OCI-LY7 (cell line): ENCODE results near the gene L3MBTL3. TPM values are rescaled to one million over a fixed set of nuclear protein-coding genes. Genes with fewer than 3 reads are reported as not detected.
A peak's percentile ranks its signal among the peaks of the same experiment; 100 is the strongest.

Source experiments
- BruUV-seq: library from RNA; stranded (reverse); fragments of 400-500 nt; replicated peaks from 2 replicates; lab custom pipeline; 2021; lab: Mats Ljungman, UMichigan
- CTCF ChIA-PET: fragments of 300-600 bp; sonication (Branson Sonifier 250); formaldehyde crosslinking; loops from one replicate; lab custom pipeline; 2022; ENCODE audit warnings: antibody characterized with exemption; ENCODE audit not compliant: unreplicated experiment; lab: Charles Lee
- POLR2A ChIA-PET: fragments of 300-600 bp; sonication (Branson Sonifier 250); formaldehyde crosslinking; loops from one replicate; lab custom pipeline; 2022; ENCODE audit warnings: antibody characterized with exemption; lab: Charles Lee
- DNase-seq: peaks from one replicate; pipeline ENCODE4 v3.0.0-alpha.2; 2015; ENCODE audit warnings: low spot score
- H2AFZ ChIP-seq: fragments of 200-600 bp; sonication (generic), shearing (Covaris generic); 2 replicates; pipeline ENCODE4 v1.6.1; 2014; ENCODE audit warnings: mild to moderate bottlenecking, antibody characterized with exemption, low read length, moderate library complexity
- H3K27ac ChIP-seq: fragments of 200-600 bp; sonication (generic); 2 replicates; pipeline ENCODE4 v1.5.1; 2014; ENCODE audit warnings: mixed run types, low read depth, mild to moderate bottlenecking, moderate library complexity, low read length, inconsistent platforms; ENCODE audit not compliant: poor library complexity, severe bottlenecking
- H3K36me3 ChIP-seq: fragments of 200-600 bp; sonication (generic); 2 replicates; pipeline ENCODE4 v1.6.1; 2014; ENCODE audit warnings: mild to moderate bottlenecking, antibody characterized with exemption, low read length, moderate library complexity, mixed read lengths; ENCODE audit not compliant: insufficient read depth
- H3K4me1 ChIP-seq: fragments of 200-600 bp; sonication (generic); 2 replicates; pipeline ENCODE4 v1.5.1; 2014; ENCODE audit warnings: mild to moderate bottlenecking, low read length; ENCODE audit not compliant: insufficient read depth, poor library complexity, severe bottlenecking
- H3K4me2 ChIP-seq: fragments of 200-600 bp; sonication (generic); 2 replicates; pipeline ENCODE4 v1.6.1; 2014; ENCODE audit warnings: mild to moderate bottlenecking, low read length
- H3K4me3 ChIP-seq: fragments of 200-600 bp; sonication (generic); 2 replicates; pipeline ENCODE4 v1.5.1; 2014; ENCODE audit warnings: mild to moderate bottlenecking, low read depth, low read length; ENCODE audit not compliant: poor library complexity, severe bottlenecking
- H3K79me2 ChIP-seq: fragments of 200-600 bp; sonication (generic); 2 replicates; pipeline ENCODE4 v1.6.1; 2016; ENCODE audit warnings: low read depth, mild to moderate bottlenecking, low read length, moderate library complexity, mixed read lengths; ENCODE audit not compliant: insufficient read depth
- H3K9me2 ChIP-seq: fragments of 200-600 bp; sonication (generic); 2 replicates; pipeline ENCODE4 v1.6.1; 2016; ENCODE audit warnings: mild to moderate bottlenecking, low read length, mixed read lengths; ENCODE audit not compliant: insufficient read depth
- H3K9me3 ChIP-seq: fragments of 200-600 bp; sonication (generic); 2 replicates; pipeline ENCODE4 v1.6.1; 2014; ENCODE audit warnings: mild to moderate bottlenecking, mixed run types, low read length, mixed read lengths
- H4K20me1 ChIP-seq: fragments of 200-600 bp; sonication (generic); 2 replicates; pipeline ENCODE4 v1.6.1; 2014; ENCODE audit warnings: mild to moderate bottlenecking, antibody characterized with exemption, low read length, moderate library complexity, mixed read lengths; ENCODE audit not compliant: insufficient read depth
- CTCF ChIP-seq: fragments of 200-600 bp; sonication (generic); conservative IDR thresholded peaks from 2 replicates; pipeline ENCODE4 v1.5.1; 2014; ENCODE audit warnings: mild to moderate bottlenecking, antibody characterized with exemption, low read length, moderate library complexity, mixed read lengths
- EZH2phosphoT487 ChIP-seq: fragments of 200-600 bp; sonication (generic); IDR thresholded peaks from 2 replicates; pipeline ENCODE4 v1.6.1; 2018; ENCODE audit warnings: low read depth, borderline replicate concordance, mild to moderate bottlenecking, mixed run types, antibody characterized with exemption, low read length, moderate library complexity, mixed read lengths
- intact Hi-C: fragments of 100-400 bp; cut with micrococcal nuclease; formaldehyde crosslinking; loops from one replicate; pipeline ENCODE4 v1.10.0; 2022; ENCODE audit not compliant: unreplicated experiment
- total RNA-seq, 2 experiments: library from RNA; depleted of rRNA in 1 of 2; stranded (reverse); fragments of >200 nt in 1 of 2; shearing (Covaris generic) in 1 of 2; gene quantifications; 2 replicates each; pipeline ENCODE4 v1.2.3, GENCODE V29; 2014 to 2022

L3MBTL3 gene
- total RNA-seq, 2 experiments from 2014 or later, result 7.9 to 11.0 TPM

- no peaks in the 10 kb centered on the region for H3K79me2 ChIP-seq
- H2AFZ ChIP-seq, result no peak overlapping the region
- H3K27ac ChIP-seq, result no peak overlapping the region
- no peak overlapping the region for H3K4me3 ChIP-seq
- no peaks in the 10 kb centered on the region for H3K36me3 ChIP-seq
- no peaks in the 10 kb centered on the region for H3K9me3 ChIP-seq
- no peaks in the 10 kb centered on the region for H3K9me2 ChIP-seq
- TF ChIP-seq EZH2phosphoT487 (no peak), CTCF (no peak)
- POLR2A ChIA-PET, result interaction anchor here (0.6 kb wide), 3 partner anchors 19 to 1031 kb away, joined by 4 to 6 read pairs (median 4); no protein-coding TSS in a partner anchor
- no TSS peak for BruUV-seq
- CTCF ChIA-PET, result no interaction called here
- H4K20me1 ChIP-seq, result no peaks in the 10 kb centered on the region
- H3K4me2 ChIP-seq, result no peak overlapping the region
- no peak for DNase-seq
- no peaks in the 10 kb centered on the region for H3K4me1 ChIP-seq
- intact Hi-C loops, result no loop called here
Measured at GRCh38 chr6:130070792-130071191, 52.4 kb downstream of the L3MBTL3 start.

- Histone ChIP-seq H3K4me3 (no peak overlapping the region), H3K9me3 (no peaks in the 10 kb centered on the region), H4K20me1 (no peaks in the 10 kb centered on the region), H3K9me2 (no peaks in the 10 kb centered on the region), H2AFZ (no peak overlapping the region), H3K79me2 (no peaks in the 10 kb centered on the region), H3K4me2 (no peak overlapping the region), H3K27ac (no peak overlapping the region), H3K36me3 (no peaks in the 10 kb centered on the region), H3K4me1 (no peaks in the 10 kb centered on the region)
- intact Hi-C loops, result loop anchor here (1.0 kb wide), 1 partner anchor 206 kb away; no protein-coding TSS in a partner anchor
- POLR2A ChIA-PET, result interaction anchor here (0.5 to 1.1 kb wide), 4 partner anchors 11 to 429 kb away, joined by 3 to 5 read pairs (median 4); no protein-coding TSS in a partner anchor
- no peak for DNase-seq
- CTCF ChIA-PET, result no interaction called here
- no TSS peak for BruUV-seq
- TF ChIP-seq CTCF (no peak), EZH2phosphoT487 (no peak)
Measured at GRCh38 chr6:130075879-130076460, 57.6 kb downstream of the L3MBTL3 start.

- DNase-seq, result peak; percentile 7
- H2AFZ ChIP-seq, result no peak overlapping the region
- no peaks in the 10 kb centered on the region for H3K36me3 ChIP-seq
- no peak overlapping the region for H3K4me3 ChIP-seq
- POLR2A ChIA-PET, result no interaction called here
- no peak overlapping the region for H3K27ac ChIP-seq
- no peaks in the 10 kb centered on the region for H3K9me3 ChIP-seq
- no TSS peak for BruUV-seq
- no peak overlapping the region for H3K4me2 ChIP-seq
- H4K20me1 ChIP-seq, result no peaks in the 10 kb centered on the region
- H3K9me2 ChIP-seq, result no peaks in the 10 kb centered on the region
- H3K4me1 ChIP-seq, result no peaks in the 10 kb centered on the region
- intact Hi-C loops, result loop anchor here (1.0 kb wide), 1 partner anchor 206 kb away; no protein-coding TSS in a partner anchor
- TF ChIP-seq EZH2phosphoT487 (no peak), CTCF (peak; percentile 65)
- CTCF ChIA-PET, result no interaction called here
- no peaks in the 10 kb centered on the region for H3K79me2 ChIP-seq
Measured at GRCh38 chr6:130076512-130076911, 58.1 kb downstream of the L3MBTL3 start.
